ENCODE results near the gene SEBOX.

Gene SEBOX

GRCh38 chr17:28369684-28370034 is 4.7 kb upstream of the SEBOX start (continued):
- TF ChIP-seq BCL11B (tag by site-specific recombination; IDR thresholded peaks at IDR 0.05; ENCODE audit: low read depth): 0 out of 2 replicates have a peak, but pooled peaks have one; percentile 24

GRCh38 chr17:28368915-28369683 is 4.1 kb upstream of the SEBOX start:
- H3K36me3 ChIP-seq (ENCODE audit: control insufficient read depth in 2 of 2, insufficient read depth in 1 of 2, low read length in 2 of 2): peaks cover 0 to 12% of the 10 kb centered on the region in 2 experiments; a peak in 2 of 3 replicates
- ChIA-PET CTCF (interaction anchor here (0.5 to 1.5 kb wide), 6 partner anchors 10 to 488 kb away, joined by 3 to 5 read pairs (median 4); no protein-coding TSS in a partner anchor), POLR2A (interaction anchor here (0.6 to 7.1 kb wide), 5 partner anchors 11 to 33 kb away, joined by 3 to 66 read pairs (median 5); partner anchors contain the start of genes IFT20, POLDIP2 and TNFAIP1)
- no peak for TF ChIP-seq GLI2 (tag by site-specific recombination; IDR thresholded peaks at IDR 0.05; ENCODE audit: borderline replicate concordance, low read depth)
- no peak for TF ChIP-seq MEIS1 (CRISPR knock-in tag; IDR thresholded peaks at IDR 0.05; ENCODE audit: borderline replicate concordance)
- TF ChIP-seq PATZ1 (tag by site-specific recombination; IDR thresholded peaks at IDR 0.05): no peak
- TF ChIP-seq ZNF391 (tag by site-specific recombination; IDR thresholded peaks at IDR 0.05; ENCODE audit: borderline replicate concordance, low read depth): no peak
- TF ChIP-seq ZNF600 (tag by site-specific recombination; IDR thresholded peaks at IDR 0.05): no peak
- TF ChIP-seq ZNF37A (tag by site-specific recombination; IDR thresholded peaks at IDR 0.05): no peak
- no peaks in the 10 kb centered on the region for H3K9me3 ChIP-seq (ENCODE audit: control insufficient read depth, insufficient read depth, low read depth, low read length)
- peaks cover 13% of the 10 kb centered on the region for H3K4me1 ChIP-seq (ENCODE audit: control insufficient read depth, insufficient read depth, low read length)
- H3K4me3 ChIP-seq (ENCODE audit: low read depth, low read length): no peak overlapping the region
- H3K27ac ChIP-seq (ENCODE audit: extremely low read depth, low read depth, low read length): no peak overlapping the region

GRCh38 chr17:28368306-28368831 is 3.4 kb upstream of the SEBOX start:
- Histone ChIP-seq H3K27ac (ENCODE audit: extremely low read depth, low read depth, low read length) (no peak overlapping the region), H3K4me3 (ENCODE audit: low read depth, low read length) (no peak overlapping the region), H3K4me1 (ENCODE audit: control insufficient read depth, insufficient read depth, low read length) (peaks cover 12% of the 10 kb centered on the region), H3K36me3 (ENCODE audit: control insufficient read depth in 2 of 2, insufficient read depth in 1 of 2, low read length in 2 of 2) (peaks cover 0 to 19% of the 10 kb centered on the region in 2 experiments; a peak in 2 of 3 replicates), H3K9me3 (ENCODE audit: control insufficient read depth, insufficient read depth, low read depth, low read length) (no peaks in the 10 kb centered on the region)
- ChIA-PET CTCF (interaction anchor here (0.7 to 1.4 kb wide), 2 partner anchors 39 to 119 kb away, joined by 3 to 4 read pairs; no protein-coding TSS in a partner anchor), POLR2A (interaction anchor here (0.6 to 7.1 kb wide), 6 partner anchors 10 to 48 kb away, joined by 3 to 66 read pairs (median 4); partner anchors contain the start of genes IFT20, POLDIP2 and TNFAIP1)
- TF ChIP-seq MYNN (tag by site-specific recombination; IDR thresholded peaks at IDR 0.05; ENCODE audit: borderline replicate concordance): no peak
- no peak for TF ChIP-seq ZNF148 (tag by site-specific recombination; IDR thresholded peaks at IDR 0.05; ENCODE audit: borderline replicate concordance)
- TF ChIP-seq ZBTB20 (tag by site-specific recombination; IDR thresholded peaks at IDR 0.05): no peak

GRCh38 chr17:28367641-28368305 is 2.8 kb upstream of the SEBOX start:
- TF ChIP-seq ZNF248 (tag by site-specific recombination; IDR thresholded peaks at IDR 0.05): no peak
- no peak for TF ChIP-seq ZNF704 (tag by site-specific recombination; IDR thresholded peaks at IDR 0.05)
- TF ChIP-seq ZSCAN30 (tag by site-specific recombination; IDR thresholded peaks at IDR 0.05): no peak
- TF ChIP-seq ZNF292 (tag by site-specific recombination; IDR thresholded peaks at IDR 0.05; ENCODE audit: borderline replicate concordance, low read depth): no peak
- TF ChIP-seq ZNF16 (tag by site-specific recombination; IDR thresholded peaks at IDR 0.05; ENCODE audit: low read depth): no peak
- Histone ChIP-seq H3K27ac (ENCODE audit: extremely low read depth, low read depth, low read length) (no peak overlapping the region), H3K9me3 (ENCODE audit: control insufficient read depth, insufficient read depth, low read depth, low read length) (no peaks in the 10 kb centered on the region), H3K4me1 (ENCODE audit: control insufficient read depth, insufficient read depth, low read length) (peaks cover 6% of the 10 kb centered on the region), H3K4me3 (ENCODE audit: low read depth, low read length) (no peak overlapping the region), H3K36me3 (ENCODE audit: control insufficient read depth in 2 of 2, insufficient read depth in 1 of 2, low read length in 2 of 2) (peaks cover 0 to 25% of the 10 kb centered on the region in 2 experiments; a peak in 2 of 3 replicates)
- POLR2A ChIA-PET: interaction anchor here (0.7 to 7.1 kb wide), 3 partner anchors 9 to 49 kb away, joined by 3 to 66 read pairs (median 14); partner anchors contain the start of genes IFT20, POLDIP2 and TNFAIP1
- CTCF ChIA-PET: interaction anchor here (0.7 to 1.3 kb wide), 2 partner anchors 10 to 120 kb away, joined by 3 to 10 read pairs; partner anchors contain the start of gene POLDIP2

All from HEK293 (cell line).